Colonic mucosa (tissue), 4 donors: ENCODE results near the gene RNF145. TPM values are rescaled to one million over a fixed set of nuclear protein-coding genes. Genes with fewer than 3 reads are reported as not detected.

Experiments
- DNase-seq: peaks from one replicate; pipeline ENCODE4 v3.0.0-alpha.2; 2020
- H3K27ac ChIP-seq: fragments of 200-600 bp; one replicate; pipeline ENCODE4 v1.8.0; 2021
- H3K27me3 ChIP-seq: fragments of 200-600 bp; one replicate; pipeline ENCODE4 v1.8.0; 2021
- H3K36me3 ChIP-seq: fragments of 200-600 bp; one replicate; pipeline ENCODE4 v1.8.0; 2021
- H3K4me1 ChIP-seq: fragments of 200-600 bp; one replicate; pipeline ENCODE4 v1.8.0; 2021; ENCODE audit warnings: mild to moderate bottlenecking
- H3K4me3 ChIP-seq: fragments of 200-600 bp; one replicate; pipeline ENCODE4 v1.8.0; 2021
- H3K9ac ChIP-seq, 2 donors: one replicate each; pipeline ENCODE4 v1.7.0; 2013; ENCODE audit warnings: control low read depth in 2 of 2, low read depth in 2 of 2, low read length in 2 of 2
- H3K9me3 ChIP-seq: fragments of 200-600 bp; one replicate; pipeline ENCODE4 v1.8.0; 2021
- intact Hi-C: fragments of 100-400 bp; cut with DNase I; formaldehyde crosslinking; loops from one replicate; pipeline ENCODE4 v1.14.1; 2022
- total RNA-seq, 2 donors: library from RNA; stranded (reverse); fragmentation: NEBNext Ultra II Directional in 1 of 2; extraction: Animal tissue kit (Norgen Biotek cat#: 25700) in 1 of 2; gene quantifications; one replicate each; pipeline ENCODE4 v1.2.1, GENCODE V29; 2021
- TF ChIP-seq, protein P1 (sequence below): fragments of 200-600 bp; IDR thresholded peaks from one replicate; pipeline ENCODE4 v1.8.0; 2022; ENCODE audit warnings: antibody characterized with exemption, mild to moderate bottlenecking
- donor health status: healthy.
- donor health status: DM: no; HTN: no; CAD: no.
- donor health status: DM: no; HTN: no; CAD: no.

The RNF145 gene
- total RNA-seq, result 10 to 100 TPM; 58.8 to 92.3 TPM

DNA sequence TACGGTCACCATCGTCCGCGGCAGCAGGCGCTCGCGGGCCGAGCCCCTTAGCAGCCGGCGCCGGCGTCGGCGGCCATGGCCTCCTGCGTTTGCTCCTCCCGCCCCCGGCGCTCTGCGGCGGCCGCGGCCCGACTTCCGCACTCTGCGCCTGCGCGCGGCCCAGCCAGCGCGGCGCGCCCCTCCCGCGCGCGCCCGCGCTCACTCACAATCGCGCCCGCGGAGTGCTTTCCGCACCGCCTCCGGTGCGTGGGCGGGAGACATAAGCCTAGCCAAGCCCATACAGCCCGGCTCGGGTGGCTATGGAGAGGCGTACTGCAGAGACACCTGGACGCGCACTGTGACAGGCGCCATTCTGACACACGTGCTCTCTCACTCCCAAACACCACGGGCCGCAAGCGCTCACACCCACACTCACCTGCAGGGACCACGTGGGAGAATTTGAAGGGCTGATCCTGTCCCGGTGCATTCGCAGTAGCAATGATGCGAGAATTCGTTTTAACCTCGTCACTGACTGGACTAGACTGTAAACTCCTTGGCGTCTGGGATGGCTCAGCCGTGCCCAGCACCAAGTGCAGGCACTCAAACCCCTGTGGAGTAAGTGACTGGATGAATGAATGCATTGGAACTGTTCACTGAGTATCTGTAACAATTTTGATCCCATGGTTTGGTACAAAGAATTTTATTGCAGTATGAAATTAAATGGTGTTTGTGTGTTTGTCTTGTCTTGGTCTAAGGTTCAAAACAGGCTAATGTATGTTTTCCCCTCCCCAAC is at the start of gene RNF145:
RNF145 (minus strand) TSS at position 116 of the 772 bp plus-strand sequence. CDS start 5,936 bp downstream, outside the sequence.
- TF ChIP-seq, protein P1, sequence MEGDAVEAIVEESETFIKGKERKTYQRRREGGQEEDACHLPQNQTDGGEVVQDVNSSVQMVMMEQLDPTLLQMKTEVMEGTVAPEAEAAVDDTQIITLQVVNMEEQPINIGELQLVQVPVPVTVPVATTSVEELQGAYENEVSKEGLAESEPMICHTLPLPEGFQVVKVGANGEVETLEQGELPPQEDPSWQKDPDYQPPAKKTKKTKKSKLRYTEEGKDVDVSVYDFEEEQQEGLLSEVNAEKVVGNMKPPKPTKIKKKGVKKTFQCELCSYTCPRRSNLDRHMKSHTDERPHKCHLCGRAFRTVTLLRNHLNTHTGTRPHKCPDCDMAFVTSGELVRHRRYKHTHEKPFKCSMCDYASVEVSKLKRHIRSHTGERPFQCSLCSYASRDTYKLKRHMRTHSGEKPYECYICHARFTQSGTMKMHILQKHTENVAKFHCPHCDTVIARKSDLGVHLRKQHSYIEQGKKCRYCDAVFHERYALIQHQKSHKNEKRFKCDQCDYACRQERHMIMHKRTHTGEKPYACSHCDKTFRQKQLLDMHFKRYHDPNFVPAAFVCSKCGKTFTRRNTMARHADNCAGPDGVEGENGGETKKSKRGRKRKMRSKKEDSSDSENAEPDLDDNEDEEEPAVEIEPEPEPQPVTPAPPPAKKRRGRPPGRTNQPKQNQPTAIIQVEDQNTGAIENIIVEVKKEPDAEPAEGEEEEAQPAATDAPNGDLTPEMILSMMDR, result no peak
- no peaks in the 10 kb centered on the region for H3K9me3 ChIP-seq
- peaks cover 7% of the 10 kb centered on the region for H3K4me1 ChIP-seq
- peak; percentile 82 for DNase-seq
- H3K36me3 ChIP-seq, result no peaks in the 10 kb centered on the region
- no peaks in the 10 kb centered on the region for H3K27me3 ChIP-seq
- H3K9ac ChIP-seq, result peak within 1 kb of the TSS; percentile 93 to 98
- peak within 1 kb of the TSS; percentile 84 for H3K4me3 ChIP-seq
- intact Hi-C loops, result no loop called here
- peak within 1 kb of the TSS; percentile 95 for H3K27ac ChIP-seq

DNA sequence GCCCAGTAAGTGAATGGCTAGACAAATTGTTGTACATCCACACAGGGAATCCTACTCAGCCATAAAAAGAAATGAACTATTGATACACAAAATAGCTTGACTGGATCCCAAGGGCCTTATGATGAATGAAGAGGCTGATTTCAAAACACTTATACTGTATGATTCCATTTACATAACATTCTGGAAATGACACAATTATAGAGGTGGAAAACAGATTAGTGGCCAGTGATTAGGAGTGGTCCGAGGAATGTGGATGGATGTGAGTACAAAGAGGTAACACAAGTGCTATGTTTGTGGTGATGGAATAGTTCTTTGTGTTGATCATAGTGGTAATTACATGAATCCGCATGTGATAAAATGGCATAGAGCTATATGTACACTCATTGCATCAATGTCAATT is 49.0 kb upstream of the RNF145 start:
- H3K9ac ChIP-seq, result no peak overlapping the region
- no peaks in the 10 kb centered on the region for H3K27me3 ChIP-seq
- no peaks in the 10 kb centered on the region for H3K36me3 ChIP-seq
- no peak for DNase-seq
- H3K4me1 ChIP-seq, result no peaks in the 10 kb centered on the region
- no peak overlapping the region for H3K27ac ChIP-seq
- TF ChIP-seq, protein P1, result no peak
- H3K4me3 ChIP-seq, result no peak overlapping the region
- no peaks in the 10 kb centered on the region for H3K9me3 ChIP-seq
- intact Hi-C loops, result loop anchor here (5.0 kb wide), 1 partner anchor 41 kb away; no protein-coding TSS in a partner anchor

DNA sequence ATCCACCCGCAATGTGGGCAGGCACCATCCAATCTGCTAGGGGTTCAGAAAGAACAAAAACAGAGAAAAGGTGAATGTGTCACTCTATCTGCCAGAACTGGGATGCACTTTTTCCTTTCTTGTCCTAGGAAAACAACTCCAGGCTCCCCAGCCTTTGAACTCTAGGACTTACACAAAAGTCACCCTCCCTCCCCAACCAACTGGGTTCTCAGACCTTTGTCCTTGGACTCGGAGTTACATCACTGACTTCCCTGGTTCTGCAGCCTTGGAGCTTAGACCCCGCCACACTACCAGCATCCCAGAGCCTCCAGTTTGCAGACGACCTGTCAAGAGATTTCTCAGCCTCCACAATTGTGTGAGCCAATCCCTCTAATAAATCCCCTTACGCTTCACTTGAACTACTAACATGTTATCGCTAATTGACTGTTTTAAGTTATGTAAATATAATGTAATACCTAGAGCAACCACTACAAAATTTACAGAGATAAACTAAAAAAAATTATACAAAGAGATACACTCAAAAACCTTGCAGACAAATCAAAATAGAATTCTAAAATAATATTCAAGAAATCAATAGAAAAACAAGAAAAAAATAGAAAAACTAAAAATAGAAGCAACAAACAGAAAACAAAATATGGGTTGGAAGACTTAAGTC is 48.4 kb upstream of the RNF145 start:
- Histone ChIP-seq H3K9me3 (no peaks in the 10 kb centered on the region), H3K4me1 (no peaks in the 10 kb centered on the region), H3K27me3 (no peaks in the 10 kb centered on the region), H3K36me3 (no peaks in the 10 kb centered on the region), H3K9ac (no peak overlapping the region), H3K4me3 (no peak overlapping the region), H3K27ac (no peak overlapping the region)
- TF ChIP-seq, protein P1, result no peak
- intact Hi-C loops, result loop anchor here (5.0 kb wide), 1 partner anchor 40 kb away; no protein-coding TSS in a partner anchor
- DNase-seq, result no peak

DNA sequence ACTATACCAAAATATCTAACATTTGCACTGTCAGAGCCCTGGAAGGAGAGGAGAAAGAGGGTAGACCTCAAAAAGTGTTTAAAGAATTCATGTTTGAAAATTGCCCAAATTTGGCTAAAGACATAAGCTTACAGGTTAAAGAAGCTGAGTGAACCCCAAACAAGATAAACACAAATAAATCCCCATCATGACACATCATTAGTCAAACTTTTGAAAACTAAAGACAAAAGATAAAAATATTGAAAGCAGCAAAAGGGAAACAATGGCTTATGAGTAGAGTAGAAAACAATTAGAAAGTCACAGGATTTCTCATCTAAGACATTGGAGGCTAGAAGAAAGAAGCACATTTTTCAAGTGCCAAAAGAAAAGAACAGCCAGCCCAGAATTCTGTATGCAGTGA is 47.7 kb upstream of the RNF145 start:
- H3K27me3 ChIP-seq, result no peaks in the 10 kb centered on the region
- H3K27ac ChIP-seq, result no peak overlapping the region
- H3K36me3 ChIP-seq, result no peaks in the 10 kb centered on the region
- TF ChIP-seq, protein P1, result no peak
- no peak overlapping the region for H3K9ac ChIP-seq
- no peak overlapping the region for H3K4me3 ChIP-seq
- intact Hi-C loops, result loop anchor here (5.0 kb wide), 1 partner anchor 40 kb away; no protein-coding TSS in a partner anchor
- no peaks in the 10 kb centered on the region for H3K9me3 ChIP-seq
- DNase-seq, result no peak
- no peaks in the 10 kb centered on the region for H3K4me1 ChIP-seq

DNA sequence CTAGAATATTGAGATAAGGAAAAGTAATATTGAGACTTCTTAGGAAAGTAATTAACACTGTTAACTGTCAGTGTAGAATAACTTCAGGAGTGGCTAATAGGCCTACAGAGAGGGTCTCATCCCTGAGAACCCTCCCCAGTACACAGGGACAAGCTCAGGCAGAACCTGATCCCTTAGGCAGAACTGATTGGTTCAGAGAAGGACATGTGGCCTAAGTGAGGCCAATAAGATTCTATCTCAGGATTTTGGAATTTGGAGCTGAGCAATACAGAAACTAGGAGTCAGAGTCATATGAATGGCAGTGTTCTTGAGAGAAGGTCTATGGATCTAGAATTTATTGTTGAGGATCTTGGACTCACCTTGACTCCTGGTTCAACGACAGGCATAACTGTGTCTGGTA is 42.8 kb upstream of the RNF145 start:
- Histone ChIP-seq H3K27ac (no peak overlapping the region), H3K4me3 (no peak overlapping the region), H3K9me3 (no peaks in the 10 kb centered on the region), H3K4me1 (no peaks in the 10 kb centered on the region), H3K9ac (no peak overlapping the region), H3K27me3 (no peaks in the 10 kb centered on the region), H3K36me3 (no peaks in the 10 kb centered on the region)
- TF ChIP-seq, protein P1, result no peak
- no peak for DNase-seq
- intact Hi-C loops, result no loop called here
